GM21619 (cell line): ENCODE measurements around the gene TBCC.

ENCODE experiments used
- ATAC-seq: cut with Tn5 transposase; IDR thresholded peaks from one replicate; pipeline ENCODE4 v1.9.1; 2021; ENCODE audit not compliant: unreplicated experiment

Gene TBCC

DNA sequence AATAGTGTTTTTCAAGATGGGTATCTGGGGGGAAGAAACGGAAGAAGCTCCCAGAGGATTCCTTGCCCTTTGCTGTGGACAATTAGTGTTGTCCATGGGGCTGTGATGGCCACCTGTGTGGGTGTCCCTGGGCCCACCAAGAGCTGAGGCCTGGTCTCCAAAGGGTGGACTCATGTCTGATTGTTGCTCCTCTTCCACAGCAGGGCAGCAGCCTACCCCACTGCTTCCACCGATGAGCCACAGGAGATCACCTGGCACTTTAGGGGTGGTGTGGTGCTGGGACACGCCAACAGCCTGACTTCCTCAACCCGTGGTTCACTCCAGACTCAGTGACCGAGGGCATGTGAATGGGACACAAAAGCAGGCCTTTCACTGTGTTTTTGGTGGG lies 48.6 kb downstream of the TBCC start:
- ATAC-seq: no peak

DNA sequence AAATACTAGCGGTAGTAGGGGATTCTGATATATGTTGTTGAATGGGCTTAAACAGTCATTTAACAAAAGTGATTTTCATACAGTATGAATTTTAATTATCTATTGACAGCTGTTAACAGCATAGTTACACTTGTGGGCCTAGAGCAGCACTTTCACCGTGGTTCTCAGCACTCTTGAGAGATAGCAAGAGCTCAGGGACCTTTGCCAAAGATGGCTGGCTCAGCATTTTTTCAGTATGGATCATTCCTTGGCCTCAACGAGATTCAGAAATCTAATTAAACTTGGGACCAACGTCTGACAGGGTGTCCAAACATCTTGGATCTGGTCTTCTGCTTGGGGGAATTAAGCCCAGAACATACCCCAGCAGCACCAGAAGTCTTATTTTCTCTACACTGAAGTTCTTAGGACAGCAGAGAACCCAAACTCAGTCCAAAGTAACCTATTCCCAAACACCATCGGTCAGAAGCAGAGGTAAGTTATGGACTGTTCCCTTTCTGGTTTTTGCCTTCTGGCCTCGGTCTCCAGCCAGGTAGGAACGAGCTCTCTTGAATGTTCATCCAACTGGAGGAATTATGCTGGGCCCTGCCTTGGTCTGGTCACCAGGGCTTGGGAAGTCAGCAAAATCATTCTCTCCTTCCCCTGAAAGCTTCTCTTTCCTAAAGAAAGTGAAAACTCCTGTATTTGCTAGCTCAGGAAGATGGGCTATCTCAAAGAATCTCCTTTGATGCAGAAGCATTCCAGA lies 49.2 kb downstream of the TBCC start:
- ATAC-seq: no peak

DNA sequence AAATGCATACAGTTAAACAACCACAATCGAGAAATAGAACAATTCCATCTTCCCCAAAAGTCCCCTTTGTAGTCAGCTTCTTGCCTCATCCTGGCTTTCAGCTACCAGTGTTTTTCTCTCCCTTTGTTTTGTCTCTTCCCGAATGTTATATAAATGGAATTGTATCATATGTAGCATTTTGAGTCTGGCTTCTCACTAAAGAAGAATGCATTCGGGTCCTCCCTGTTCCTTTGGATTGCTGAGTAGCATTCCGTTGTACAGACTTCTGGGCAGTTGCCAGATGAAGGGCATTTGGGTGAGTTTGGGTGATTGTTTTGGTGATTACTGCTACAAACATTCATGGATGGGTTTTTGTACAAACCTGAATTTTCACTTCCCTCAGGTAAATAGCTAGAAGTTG lies 51.3 kb downstream of the TBCC start:
- ATAC-seq: no peak
